HepG2 (cell line): ENCODE measurements around the gene GUCY1A2. TPM values are rescaled to one million over a fixed set of nuclear protein-coding genes. Genes with fewer than 3 reads are reported as not detected.
A peak's percentile ranks its signal among the peaks of the same experiment; 100 is the strongest.

ENCODE experiments used
- ATAC-seq: fragments of 200-7000 bp; cut with Tn5 transposase; 3 replicates; pipeline ENCODE4 v1.9.1; 2020; ENCODE audit warnings: mild to moderate bottlenecking, moderate library complexity
- BruUV-seq: library from RNA; stranded (reverse); fragments of 400-500 nt; replicated peaks from 2 replicates; lab custom pipeline; 2021; lab: Mats Ljungman, UMichigan
- CTCF ChIA-PET: fragments of 300-600 bp; formaldehyde crosslinking; extraction: SDS; loops from one replicate; lab custom pipeline; 2021; ENCODE audit warnings: low total read pairs, inconsistent platforms, low intra/inter-chr PET ratio; lab: Yijun Ruan, JAX
- POLR2A ChIA-PET: fragments of 350-600 bp; sonication (Branson Sonifier 250); formaldehyde crosslinking; loops from one replicate; lab custom pipeline; 2020; ENCODE audit warnings: antibody characterized with exemption, inconsistent platforms; lab: Yijun Ruan, JAX
- DNase-seq: peaks from one replicate; pipeline ENCODE4 v3.0.0-alpha.2; 2015; ENCODE audit warnings: low spot score
- FAIRE-seq: peaks from 3 replicates; lab custom pipeline; 2011; peaks lifted over from hg19 to GRCh38; lab: Jason Lieb, UNC
- H2AFZ ChIP-seq: one replicate; pipeline ENCODE4 v1.6.1; 2011; ENCODE audit warnings: low read length, inconsistent platforms
- H3K27ac ChIP-seq: fragments of 300-600 bp; 3 replicates; pipeline ENCODE4 v1.8.0; 2011; ENCODE audit warnings: mixed run types, mild to moderate bottlenecking, mixed read lengths, low read length, inconsistent platforms; ENCODE audit not compliant: insufficient read depth; ENCODE audit errors: extremely low read length
- H3K27me3 ChIP-seq, 2 experiments: fragments of 200-600 bp in 1 of 2; 2 replicates in 1 of 2; 3 replicates in 1 of 2; pipeline versions ENCODE4 v1.6.0 to v1.8.0; 2011; ENCODE audit warnings: low read length in 2 of 2, mild to moderate bottlenecking in 2 of 2, moderate library complexity in 2 of 2, inconsistent platforms in 1 of 2; ENCODE audit not compliant: insufficient read depth in 2 of 2, control insufficient read depth in 1 of 2
- H3K36me3 ChIP-seq, 2 experiments: fragments of 200-600 bp in 1 of 2; replicated peaks in 1 of 2; 2 replicates in 1 of 2; 3 replicates in 1 of 2; pipeline versions ENCODE4 v1.5.1 to v1.8.0; 2011; ENCODE audit warnings: low read length in 2 of 2, inconsistent platforms in 1 of 2; ENCODE audit not compliant: insufficient read depth in 2 of 2, control insufficient read depth in 1 of 2
- H3K4me1 ChIP-seq: 2 replicates; pipeline ENCODE4 v1.5.1; 2012; ENCODE audit warnings: low read length, inconsistent platforms; ENCODE audit not compliant: insufficient read depth
- H3K4me2 ChIP-seq: 2 replicates; pipeline ENCODE4 v1.6.0; 2011; ENCODE audit warnings: low read depth, low read length, inconsistent platforms
- H3K4me3 ChIP-seq, 3 experiments: fragments of 200-600 bp in 1 of 3; sonication (generic), shearing (Covaris generic) in 1 of 3; replicated peaks in 1 of 3; 2 replicates each; pipeline ENCODE4 v1.5.1; 2011 to 2016; ENCODE audit warnings: low read length in 3 of 3, inconsistent platforms in 2 of 3, low read depth in 2 of 3, mild to moderate bottlenecking in 2 of 3, control low read depth in 1 of 3, mixed read lengths in 1 of 3; ENCODE audit not compliant: insufficient read depth in 1 of 3
- H3K79me2 ChIP-seq: one replicate; pipeline ENCODE4 v1.6.1; 2011; ENCODE audit warnings: low read length, inconsistent platforms; ENCODE audit not compliant: insufficient read depth
- H3K9ac ChIP-seq: 2 replicates; pipeline ENCODE4 v1.6.0; 2011; ENCODE audit warnings: mild to moderate bottlenecking, low read depth, low read length, inconsistent platforms; ENCODE audit not compliant: insufficient read depth
- H3K9me3 ChIP-seq: 2 replicates; pipeline ENCODE4 v1.5.1; 2012; ENCODE audit warnings: mild to moderate bottlenecking, low read length
- H4K20me1 ChIP-seq: 2 replicates; pipeline ENCODE4 v1.6.0; 2011; ENCODE audit warnings: inconsistent platforms, mild to moderate bottlenecking, low read length, moderate library complexity; ENCODE audit not compliant: insufficient read depth
- CREB1 ChIP-seq, 2 experiments: fragments of 450-650 bp in 1 of 2; IDR thresholded peaks; 2 replicates each; pipeline ENCODE4 v1.6.1; 2016 to 2017; ENCODE audit warnings: control low read depth in 1 of 2, mild to moderate bottlenecking in 1 of 2, missing compliant biosample characterization in 1 of 2, missing genetic modification characterization in 1 of 2
- FOXO1 ChIP-seq: sonication (generic); formaldehyde crosslinking; IDR thresholded peaks from 2 replicates; pipeline ENCODE4 v1.4.0; 2020; ENCODE audit warnings: missing genetic modification reagents
- HNRNPLL ChIP-seq: fragments of 200-400 bp; formaldehyde crosslinking; IDR thresholded peaks from 2 replicates; pipeline ENCODE4 v1.6.1; 2017; ENCODE audit warnings: mild to moderate bottlenecking, low read depth, low read length; ENCODE audit not compliant: poor library complexity, severe bottlenecking
- NAIF1 ChIP-seq: sonication (generic); formaldehyde crosslinking; IDR thresholded peaks from 2 replicates; pipeline ENCODE4 v1.5.0; 2020; ENCODE audit warnings: mild to moderate bottlenecking, missing genetic modification reagents, borderline replicate concordance
- POLR2A ChIP-seq, 2 experiments: IDR thresholded peaks; 2 replicates each; pipeline ENCODE4 v1.6.1; 2011; ENCODE audit warnings: low read depth in 2 of 2, low read length in 2 of 2, mild to moderate bottlenecking in 1 of 2, moderate library complexity in 1 of 2; ENCODE audit not compliant: insufficient read depth in 1 of 2
- RCOR2 ChIP-seq: IDR thresholded peaks from 2 replicates; pipeline ENCODE4 v1.6.1; 2016; ENCODE audit warnings: missing biosample characterization, missing genetic modification reagents
- REL ChIP-seq: sonication (generic); formaldehyde crosslinking; conservative IDR thresholded peaks from 2 replicates; pipeline ENCODE4 v1.8.0; 2022; ENCODE audit warnings: mild to moderate bottlenecking, missing genetic modification reagents, moderate library complexity
- XBP1 ChIP-seq: sonication (generic); formaldehyde crosslinking; IDR thresholded peaks from 2 replicates; pipeline ENCODE4 v1.5.0; 2020; ENCODE audit warnings: missing genetic modification reagents
- ZNF160 ChIP-seq: sonication (generic); formaldehyde crosslinking; IDR thresholded peaks from 2 replicates; pipeline ENCODE4 v1.8.0; 2022; ENCODE audit warnings: mild to moderate bottlenecking, inconsistent platforms, missing genetic modification reagents
- ZNF17 ChIP-seq: sonication (generic); formaldehyde crosslinking; IDR thresholded peaks from 2 replicates; pipeline ENCODE4 v1.5.0; 2020; ENCODE audit warnings: mild to moderate bottlenecking, missing genetic modification reagents
- ZNF207 ChIP-seq: fragments of 450-650 bp; IDR thresholded peaks from 2 replicates; pipeline ENCODE4 v1.6.1; 2016; ENCODE audit warnings: antibody characterized with exemption, borderline replicate concordance
- ZNF496 ChIP-seq: sonication (generic); formaldehyde crosslinking; IDR thresholded peaks from 2 replicates; pipeline ENCODE4 v1.8.1; 2023; ENCODE audit warnings: mild to moderate bottlenecking, moderate library complexity, missing genetic modification reagents; ENCODE audit not compliant: insufficient replicate concordance
- ZNF792 ChIP-seq: IDR thresholded peaks from 2 replicates; pipeline ENCODE4 v1.6.1; 2016
- ZSCAN9 ChIP-seq: IDR thresholded peaks from 2 replicates; pipeline ENCODE4 v1.6.1; 2016; ENCODE audit warnings: borderline replicate concordance
- WGBS: methylation state at CpG from one replicate; pipeline ENCODE4 v1.1.6; 2017; ENCODE audit warnings: low lambda C conversion rate; 5-methylcytosine and 5-hydroxymethylcytosine counted together
- in situ Hi-C: cut with HindIII; loops from 2 replicates; pipeline ENCODE4 v1.10.0; 2017; ENCODE audit warnings: low pct_unique_long_range_greater_than_20kb; ENCODE audit not compliant: extremely low pct_ligation_motif_present
- intact Hi-C: fragments of 100-400 bp; cut with micrococcal nuclease; formaldehyde crosslinking; loops from one replicate; pipeline ENCODE4 v1.10.0; 2022; ENCODE audit not compliant: unreplicated experiment
- polyA plus RNA-seq, 8 experiments: library from polyadenylated mRNA; depleted of rRNA in 3 of 8; stranded (reverse) in 7 of 8; unstranded in 1 of 8; fragments of >200 nt; fragmentation: Illumina TruSeq in 4 of 8; extraction: Trizol in 4 of 8; gene quantifications; 2 replicates each; pipeline versions ENCODE4 v1.2.1 to v1.2.3, GENCODE V29; 2011 to 2016; ENCODE audit warnings: low read depth in 4 of 8, missing spikeins in 1 of 8, mixed read lengths in 1 of 8; ENCODE audit not compliant: insufficient read depth in 1 of 8
- total RNA-seq, 5 experiments: library from RNA; depleted of rRNA; stranded (reverse); fragments of >200 nt; fragmentation: Illumina TruSeq; extraction: Trizol; gene quantifications; 2 replicates each; pipeline ENCODE4 v1.2.3, GENCODE V29; 2016; ENCODE audit warnings: low read depth in 1 of 5
- TF ChIP-seq, protein P1 (sequence below): sonication (generic); formaldehyde crosslinking; IDR thresholded peaks from 2 replicates; pipeline ENCODE4 v1.4.0; 2020; ENCODE audit warnings: mild to moderate bottlenecking, missing genetic modification reagents

GUCY1A2 gene
- total and polyA plus RNA-seq, 2 of the 13 experiments (the other 11 are each of a cell fraction or from before 2014, with no cell fraction given) = 0.01 to 0.07 TPM

DNA sequence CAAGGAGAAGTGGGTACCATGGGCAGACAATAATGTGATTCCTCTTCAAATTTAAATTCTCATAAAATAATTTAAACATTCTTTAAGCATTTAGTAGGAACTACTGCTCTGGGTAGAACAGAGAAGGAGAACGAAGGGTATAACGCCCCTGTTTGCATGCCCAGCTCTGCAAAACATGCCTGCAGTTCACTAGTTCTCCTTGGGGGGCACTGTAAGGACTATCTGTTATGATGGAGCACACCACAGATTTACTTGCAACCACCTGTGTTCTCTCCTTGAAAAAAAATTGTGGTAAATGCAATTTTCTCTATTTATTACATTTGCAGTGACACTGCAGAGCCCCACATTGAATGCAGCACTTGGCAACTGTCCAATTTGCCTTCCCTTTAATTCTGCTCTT lies 100.3 kb downstream of the GUCY1A2 start:
- Histone ChIP-seq H2AFZ (no peak overlapping the region), H4K20me1 (no peaks in the 10 kb centered on the region), H3K79me2 (no peaks in the 10 kb centered on the region), H3K27me3 (no peaks in the 10 kb centered on the region), H3K4me1 (no peaks in the 10 kb centered on the region), H3K4me2 (no peak overlapping the region), H3K36me3 (no peaks in the 10 kb centered on the region), H3K9ac (no peak overlapping the region), H3K27ac (no peak overlapping the region), H3K4me3 (no peak overlapping the region), H3K9me3 (no peaks in the 10 kb centered on the region)
- no peak for FAIRE-seq
- peak; percentile 73 for ATAC-seq
- in situ Hi-C loops = no loop called here
- ChIA-PET CTCF (no interaction called here), POLR2A (no interaction called here)
- intact Hi-C loops = no loop called here
- WGBS = 8% methylated on average over 2 of the region's 2 CpGs
- TF ChIP-seq ZNF496 (CRISPR knock-in tag) (no peak), RCOR2 (CRISPR knock-in tag) (no peak)
- TF ChIP-seq, protein P1, sequence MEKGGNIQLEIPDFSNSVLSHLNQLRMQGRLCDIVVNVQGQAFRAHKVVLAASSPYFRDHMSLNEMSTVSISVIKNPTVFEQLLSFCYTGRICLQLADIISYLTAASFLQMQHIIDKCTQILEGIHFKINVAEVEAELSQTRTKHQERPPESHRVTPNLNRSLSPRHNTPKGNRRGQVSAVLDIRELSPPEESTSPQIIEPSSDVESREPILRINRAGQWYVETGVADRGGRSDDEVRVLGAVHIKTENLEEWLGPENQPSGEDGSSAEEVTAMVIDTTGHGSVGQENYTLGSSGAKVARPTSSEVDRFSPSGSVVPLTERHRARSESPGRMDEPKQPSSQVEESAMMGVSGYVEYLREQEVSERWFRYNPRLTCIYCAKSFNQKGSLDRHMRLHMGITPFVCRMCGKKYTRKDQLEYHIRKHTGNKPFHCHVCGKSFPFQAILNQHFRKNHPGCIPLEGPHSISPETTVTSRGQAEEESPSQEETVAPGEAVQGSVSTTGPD (CRISPR knock-in tag) = no peak
- DNase-seq = peak; percentile 1
- BruUV-seq = no TSS peak

DNA sequence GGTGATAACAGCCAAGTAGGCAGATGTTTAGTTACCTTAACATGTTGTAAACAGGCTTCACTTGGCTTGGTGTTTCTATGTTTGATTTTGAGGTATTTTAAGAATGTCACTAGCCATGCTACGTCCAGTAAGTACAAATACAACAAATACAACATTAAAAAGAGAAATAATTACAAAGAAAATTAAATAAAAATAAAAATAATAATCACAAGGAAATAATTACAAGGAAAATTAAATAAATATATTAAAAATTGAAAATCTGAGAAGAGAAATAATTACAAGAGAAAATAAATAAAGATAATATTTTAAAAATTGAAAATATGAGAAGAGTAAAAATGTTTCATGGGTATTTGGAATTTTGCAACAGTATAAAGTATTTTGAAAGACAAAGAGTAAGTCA lies 103.9 kb downstream of the GUCY1A2 start:
- H3K9ac ChIP-seq = no peak overlapping the region
- no peaks in the 10 kb centered on the region for H3K9me3 ChIP-seq
- BruUV-seq = no TSS peak
- DNase-seq (no peak), FAIRE-seq (no peak), ATAC-seq (no peak)
- CTCF ChIA-PET = no interaction called here
- H3K27me3 ChIP-seq = no peaks in the 10 kb centered on the region
- H3K79me2 ChIP-seq = no peaks in the 10 kb centered on the region
- no peak overlapping the region for H2AFZ ChIP-seq
- intact Hi-C loops (no loop called here), in situ Hi-C loops (no loop called here)
- 4% methylated on average over 1 of the region's 1 CpG for WGBS
- no peaks in the 10 kb centered on the region for H4K20me1 ChIP-seq
- no peak overlapping the region for H3K4me2 ChIP-seq
- no peak overlapping the region for H3K4me3 ChIP-seq
- no peak overlapping the region for H3K27ac ChIP-seq
- no peaks in the 10 kb centered on the region for H3K4me1 ChIP-seq
- POLR2A ChIA-PET = no interaction called here
- no peaks in the 10 kb centered on the region for H3K36me3 ChIP-seq
- TF ChIP-seq HNRNPLL (no peak), ZNF207 (no peak), ZNF792 (CRISPR knock-in tag) (no peak), ZSCAN9 (CRISPR knock-in tag) (no peak), NAIF1 (CRISPR knock-in tag) (no peak), REL (CRISPR knock-in tag) (no peak), CREB1 (IDR thresholded peaks at IDR 0.05) (no peak), CREB1 (CRISPR knock-in tag; IDR thresholded peaks at IDR 0.05) (no peak), XBP1 (CRISPR knock-in tag) (no peak), ZNF17 (no peak), ZNF160 (CRISPR knock-in tag) (no peak), FOXO1 (CRISPR knock-in tag) (no peak), POLR2A (IDR thresholded peaks at IDR 0.05; ENCODE audit: insufficient read depth in 1 of 2, low read depth in 2 of 2, low read length in 2 of 2) (no peak)
